ENCODE measurements around the gene USP34. TPM values are rescaled to one million over a fixed set of nuclear protein-coding genes. Genes with fewer than 3 reads are reported as not detected.

Gene USP34
- total RNA-seq, 6 experiments from 2014 or later = 50.3 to 65.4 (median 58.5) TPM

DNA sequence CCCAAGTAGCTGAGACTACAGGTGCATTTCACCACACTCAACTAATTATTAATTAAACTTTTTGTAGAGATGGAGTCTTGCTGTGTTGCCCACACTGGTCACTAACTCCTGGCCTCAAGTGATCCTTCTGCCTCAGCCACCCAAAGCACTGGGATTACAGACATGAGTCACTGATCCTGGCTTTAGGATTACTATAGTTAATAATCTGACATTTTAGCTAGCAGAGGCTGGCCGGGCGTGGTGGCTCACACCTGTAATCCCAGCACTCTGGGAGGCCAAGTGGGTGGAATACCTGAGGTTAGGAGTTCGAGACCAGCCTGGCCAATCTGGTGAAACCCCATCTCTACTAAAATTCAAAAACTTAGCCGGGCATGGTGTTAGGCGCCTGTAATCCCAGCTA, 39.5 kb downstream of the USP34 start:
- Mint-ChIP-seq H3K27ac (no peak overlapping the region), H3K9me3 (no peaks in the 10 kb centered on the region), H3K27me3 (ENCODE audit: insufficient read depth) (peaks cover 2% of the 10 kb centered on the region; the same call in 1 of the 2 replicates), H3K4me1 (ENCODE audit: low read depth) (peaks cover 42% of the 10 kb centered on the region), H3K4me3 (no peak overlapping the region), H3K36me3 (ENCODE audit: low read depth) (no peaks in the 10 kb centered on the region; the same call in 1 of the 2 replicates)
- TF ChIP-seq, protein P1, sequence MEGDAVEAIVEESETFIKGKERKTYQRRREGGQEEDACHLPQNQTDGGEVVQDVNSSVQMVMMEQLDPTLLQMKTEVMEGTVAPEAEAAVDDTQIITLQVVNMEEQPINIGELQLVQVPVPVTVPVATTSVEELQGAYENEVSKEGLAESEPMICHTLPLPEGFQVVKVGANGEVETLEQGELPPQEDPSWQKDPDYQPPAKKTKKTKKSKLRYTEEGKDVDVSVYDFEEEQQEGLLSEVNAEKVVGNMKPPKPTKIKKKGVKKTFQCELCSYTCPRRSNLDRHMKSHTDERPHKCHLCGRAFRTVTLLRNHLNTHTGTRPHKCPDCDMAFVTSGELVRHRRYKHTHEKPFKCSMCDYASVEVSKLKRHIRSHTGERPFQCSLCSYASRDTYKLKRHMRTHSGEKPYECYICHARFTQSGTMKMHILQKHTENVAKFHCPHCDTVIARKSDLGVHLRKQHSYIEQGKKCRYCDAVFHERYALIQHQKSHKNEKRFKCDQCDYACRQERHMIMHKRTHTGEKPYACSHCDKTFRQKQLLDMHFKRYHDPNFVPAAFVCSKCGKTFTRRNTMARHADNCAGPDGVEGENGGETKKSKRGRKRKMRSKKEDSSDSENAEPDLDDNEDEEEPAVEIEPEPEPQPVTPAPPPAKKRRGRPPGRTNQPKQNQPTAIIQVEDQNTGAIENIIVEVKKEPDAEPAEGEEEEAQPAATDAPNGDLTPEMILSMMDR (IDR thresholded peaks at IDR 0.05) = no peak
- no peak for DNase-seq

DNA sequence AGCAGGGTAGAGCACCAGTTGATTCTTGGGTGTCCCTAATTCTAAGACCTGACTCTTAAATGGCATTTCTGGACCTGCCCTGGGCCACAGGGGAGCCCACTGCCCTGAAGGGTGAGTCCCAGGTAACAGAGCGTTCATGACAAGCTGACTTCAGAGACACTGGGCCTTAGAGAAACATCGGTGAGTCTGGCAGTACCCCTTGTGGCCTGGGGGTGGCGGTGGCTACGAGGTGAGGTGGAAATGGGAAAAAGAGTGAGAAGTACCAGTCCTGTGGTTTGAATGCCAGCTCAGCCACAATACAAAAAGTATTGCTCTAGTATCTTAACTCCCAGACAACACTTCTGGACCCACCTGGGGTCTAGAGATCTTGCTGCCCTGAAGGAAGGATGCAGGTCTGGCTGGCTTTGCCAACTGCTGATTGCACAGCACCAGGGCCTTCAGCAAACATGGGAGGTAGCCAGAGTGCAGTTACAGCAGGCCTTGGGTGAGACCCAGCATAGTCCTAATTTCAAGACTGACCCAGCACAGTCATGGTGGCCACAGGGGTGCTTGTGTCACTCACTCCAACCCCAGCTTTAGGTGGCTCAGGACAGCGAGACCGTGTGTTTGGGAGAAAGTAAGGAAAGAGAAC, 44.5 kb downstream of the USP34 start:
- H3K27me3 Mint-ChIP-seq (ENCODE audit: insufficient read depth) = no peaks in the 10 kb centered on the region; the same call in 1 of the 2 replicates
- H3K27ac Mint-ChIP-seq = no peak overlapping the region
- H3K4me1 Mint-ChIP-seq (ENCODE audit: low read depth) = peaks cover 57% of the 10 kb centered on the region
- H3K36me3 Mint-ChIP-seq (ENCODE audit: low read depth) = no peaks in the 10 kb centered on the region; the same call in 1 of the 2 replicates
- H3K9me3 Mint-ChIP-seq = no peaks in the 10 kb centered on the region
- TF ChIP-seq, protein P1 (IDR thresholded peaks at IDR 0.05) = peak; percentile 67
- DNase-seq = no peak
- H3K4me3 Mint-ChIP-seq = no peak overlapping the region

DNA sequence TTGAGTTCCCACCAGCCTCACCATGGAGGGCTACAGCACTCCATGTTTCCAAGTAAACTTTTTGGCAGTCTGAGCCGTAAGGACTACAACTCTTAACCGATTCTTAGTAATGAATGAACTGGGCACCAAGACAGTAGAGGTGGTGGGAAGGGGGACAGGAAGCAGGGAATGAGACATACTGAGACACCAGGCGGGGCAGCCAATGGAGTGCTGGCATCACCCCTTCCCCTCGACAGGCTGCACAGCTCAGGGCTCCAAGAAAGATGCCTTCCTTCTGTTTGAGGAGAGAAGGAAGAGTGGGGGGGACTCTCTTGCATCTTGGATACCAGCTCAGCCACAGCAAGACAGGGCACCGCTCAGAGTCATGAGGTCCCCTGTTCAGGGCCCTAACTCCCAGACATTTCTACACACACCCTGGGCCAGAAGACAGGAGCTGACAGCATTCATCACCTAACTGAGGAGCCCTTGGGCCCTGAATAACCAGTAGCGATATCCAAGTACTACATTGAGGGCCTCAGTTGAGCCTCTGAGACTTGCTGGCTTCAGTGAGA, 45.2 kb downstream of the USP34 start:
- Mint-ChIP-seq H3K4me3 (no peak overlapping the region), H3K36me3 (ENCODE audit: low read depth) (no peaks in the 10 kb centered on the region; the same call in 1 of the 2 replicates), H3K27ac (no peak overlapping the region; the same call in 1 of the 2 replicates), H3K27me3 (ENCODE audit: insufficient read depth) (no peaks in the 10 kb centered on the region; the same call in 1 of the 2 replicates), H3K4me1 (ENCODE audit: low read depth) (peaks cover 51% of the 10 kb centered on the region), H3K9me3 (no peaks in the 10 kb centered on the region)
- no peak for DNase-seq
- TF ChIP-seq, protein P1 (IDR thresholded peaks at IDR 0.05) = no peak

DNA sequence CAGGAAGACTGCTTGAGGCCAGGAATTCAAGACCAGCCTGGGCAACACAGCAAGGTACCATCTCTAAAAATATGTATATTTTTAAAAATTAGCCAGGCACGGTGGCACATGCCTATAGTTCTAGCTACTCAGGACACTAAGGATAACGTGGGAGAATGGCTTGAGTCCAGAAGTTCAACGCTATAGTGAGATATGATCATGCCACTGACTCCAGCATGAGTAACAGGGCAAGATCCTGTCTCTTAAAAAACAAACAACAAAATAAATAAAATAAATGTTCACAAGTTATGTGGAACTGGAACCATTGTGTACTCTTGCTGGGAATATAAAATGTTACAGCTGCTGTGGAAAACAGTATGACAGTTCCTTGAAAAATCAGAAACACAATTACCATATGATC, 47.2 kb downstream of the USP34 start:
- H3K4me3 Mint-ChIP-seq = no peak overlapping the region
- no peaks in the 10 kb centered on the region for H3K9me3 Mint-ChIP-seq
- no peaks in the 10 kb centered on the region; the same call in 1 of the 2 replicates for H3K36me3 Mint-ChIP-seq (ENCODE audit: low read depth)
- peak; percentile 58 for DNase-seq
- no peaks in the 10 kb centered on the region; the same call in 1 of the 2 replicates for H3K27me3 Mint-ChIP-seq (ENCODE audit: insufficient read depth)
- TF ChIP-seq, protein P1 (IDR thresholded peaks at IDR 0.05) = no peak
- no peak overlapping the region; the same call in 1 of the 2 replicates for H3K27ac Mint-ChIP-seq
- H3K4me1 Mint-ChIP-seq (ENCODE audit: low read depth) = peaks cover 49% of the 10 kb centered on the region

DNA sequence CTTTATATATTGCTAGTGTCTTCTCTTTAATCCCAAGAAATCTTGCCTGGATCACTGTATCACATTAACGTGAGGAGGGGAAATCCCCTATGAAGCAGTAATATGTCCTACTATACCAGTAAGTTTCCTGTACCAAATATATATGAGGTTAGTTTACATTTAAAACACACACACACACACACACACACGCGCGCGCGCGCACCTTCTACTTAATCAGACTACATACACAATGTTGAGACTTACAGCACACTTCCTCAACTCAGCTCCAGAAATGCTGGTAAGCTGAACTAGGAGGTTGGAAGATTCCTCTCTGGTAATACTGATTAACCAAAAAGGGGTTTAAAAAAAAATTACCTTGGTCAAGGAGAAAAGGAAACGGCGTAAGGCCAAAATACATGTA, 49.3 kb downstream of the USP34 start:
- DNase-seq = no peak
- Mint-ChIP-seq H3K4me3 (no peak overlapping the region), H3K36me3 (ENCODE audit: low read depth) (no peaks in the 10 kb centered on the region), H3K27me3 (ENCODE audit: insufficient read depth) (no peaks in the 10 kb centered on the region; the same call in 1 of the 2 replicates), H3K9me3 (no peaks in the 10 kb centered on the region), H3K4me1 (ENCODE audit: low read depth) (peaks cover 35% of the 10 kb centered on the region), H3K27ac (no peak overlapping the region)
- TF ChIP-seq, protein P1 (IDR thresholded peaks at IDR 0.05) = no peak

All from HFFc6 (cell line).